Measurements from ENCODE around the gene ACSBG1. TPM values are rescaled to one million over a fixed set of nuclear protein-coding genes. Genes with fewer than 3 reads are reported as not detected.

ACSBG1 gene
- total and polyA plus RNA-seq, 10 of the 15 experiments (the other 5 are each of a cell fraction or from before 2014, with no cell fraction given) = 0.11 to 0.75 (median 0.42) TPM

- TF ChIP-seq ATF7 (IDR thresholded peaks at IDR 0.05; ENCODE audit: low read depth) (0 out of 2 replicates have a peak, but pooled peaks have one; percentile 14), NFIC (IDR thresholded peaks at IDR 0.05; ENCODE audit: low read depth, low read length) (peak; percentile 24; the same call in 1 of the 2 replicates), ZZZ3 (IDR thresholded peaks at IDR 0.05; ENCODE audit: control insufficient read depth, insufficient read length, low read depth) (no peak), E2F8 (IDR thresholded peaks at IDR 0.05; ENCODE audit: low read depth, partially characterized antibody) (no peak), FOXM1 (IDR thresholded peaks at IDR 0.05; ENCODE audit: low read depth, low read length) (no peak), KDM1A (IDR thresholded peaks at IDR 0.05; ENCODE audit: borderline replicate concordance) (no peak), SIX5 (IDR thresholded peaks at IDR 0.05; ENCODE audit: low read depth, low read length, severe bottlenecking) (no peak), CREM (IDR thresholded peaks at IDR 0.05; ENCODE audit: low read depth) (no peak), IKZF1 (conservative IDR thresholded peaks at IDR 0.05) (no peak), DPF2 (IDR thresholded peaks at IDR 0.05) (no peak), ZNF384 (IDR thresholded peaks at IDR 0.05; ENCODE audit: borderline replicate concordance, low read depth, low read length) (peak; percentile 74), BRCA1 (IDR thresholded peaks at IDR 0.05; ENCODE audit: low read depth, low read length) (no peak), RELB (IDR thresholded peaks at IDR 0.05; ENCODE audit: low read depth) (peak; percentile 57; the same call in 1 of the 2 replicates), TBL1XR1 (IDR thresholded peaks at IDR 0.05; ENCODE audit: low read depth, low read length) (no peak), MEF2B (IDR thresholded peaks at IDR 0.05; ENCODE audit: partially characterized antibody, poor library complexity, severe bottlenecking) (no peak)
- TF ChIP-seq, protein P1, sequence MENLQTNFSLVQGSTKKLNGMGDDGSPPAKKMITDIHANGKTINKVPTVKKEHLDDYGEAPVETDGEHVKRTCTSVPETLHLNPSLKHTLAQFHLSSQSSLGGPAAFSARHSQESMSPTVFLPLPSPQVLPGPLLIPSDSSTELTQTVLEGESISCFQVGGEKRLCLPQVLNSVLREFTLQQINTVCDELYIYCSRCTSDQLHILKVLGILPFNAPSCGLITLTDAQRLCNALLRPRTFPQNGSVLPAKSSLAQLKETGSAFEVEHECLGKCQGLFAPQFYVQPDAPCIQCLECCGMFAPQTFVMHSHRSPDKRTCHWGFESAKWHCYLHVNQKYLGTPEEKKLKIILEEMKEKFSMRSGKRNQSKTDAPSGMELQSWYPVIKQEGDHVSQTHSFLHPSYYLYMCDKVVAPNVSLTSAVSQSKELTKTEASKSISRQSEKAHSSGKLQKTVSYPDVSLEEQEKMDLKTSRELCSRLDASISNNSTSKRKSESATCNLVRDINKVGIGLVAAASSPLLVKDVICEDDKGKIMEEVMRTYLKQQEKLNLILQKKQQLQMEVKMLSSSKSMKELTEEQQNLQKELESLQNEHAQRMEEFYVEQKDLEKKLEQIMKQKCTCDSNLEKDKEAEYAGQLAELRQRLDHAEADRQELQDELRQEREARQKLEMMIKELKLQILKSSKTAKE (IDR thresholded peaks at IDR 0.05; ENCODE audit: low read depth, poor library complexity, severe bottlenecking) = peak; percentile 65
These were observed 85.8 kb downstream of the ACSBG1 start (continued) for GRCh38 chr15:78148392-78149067.

All from GM12878 (cell line).